OCI-LY3 (cell line): Measurements from ENCODE around the gene SLC49A3.

Source experiments
- EZH2phosphoT487 ChIP-seq: fragments of 200-600 bp; shearing (Covaris generic); IDR thresholded peaks from 2 replicates; pipeline ENCODE4 v1.6.1; 2018; ENCODE audit warnings: antibody characterized with exemption, mixed run types, low read depth
- TF ChIP-seq, protein P1 (sequence below): fragments of 200-600, 300-600 bp; sonication (generic); IDR thresholded peaks from 2 replicates; pipeline ENCODE4 v1.5.1; 2014; ENCODE audit warnings: antibody characterized with exemption, low read length, low read depth

DNA sequence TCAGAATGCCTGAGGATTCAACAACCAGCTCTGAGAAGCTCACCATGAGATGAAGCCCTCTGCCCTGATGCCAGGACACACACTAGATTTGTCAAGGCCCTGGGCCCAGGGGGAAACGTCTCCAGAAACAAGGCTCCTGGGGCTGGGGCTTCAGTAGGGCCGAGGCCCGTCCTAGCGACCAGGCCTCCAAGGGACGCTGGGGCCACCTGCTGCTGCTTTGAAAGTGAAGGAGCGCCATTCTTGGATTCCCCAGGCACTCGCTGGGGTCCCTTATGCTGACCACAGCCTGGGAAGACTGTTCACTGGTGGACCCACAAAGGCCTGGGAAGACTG is 39.7 kb downstream of the SLC49A3 start:
- TF ChIP-seq, protein P1, sequence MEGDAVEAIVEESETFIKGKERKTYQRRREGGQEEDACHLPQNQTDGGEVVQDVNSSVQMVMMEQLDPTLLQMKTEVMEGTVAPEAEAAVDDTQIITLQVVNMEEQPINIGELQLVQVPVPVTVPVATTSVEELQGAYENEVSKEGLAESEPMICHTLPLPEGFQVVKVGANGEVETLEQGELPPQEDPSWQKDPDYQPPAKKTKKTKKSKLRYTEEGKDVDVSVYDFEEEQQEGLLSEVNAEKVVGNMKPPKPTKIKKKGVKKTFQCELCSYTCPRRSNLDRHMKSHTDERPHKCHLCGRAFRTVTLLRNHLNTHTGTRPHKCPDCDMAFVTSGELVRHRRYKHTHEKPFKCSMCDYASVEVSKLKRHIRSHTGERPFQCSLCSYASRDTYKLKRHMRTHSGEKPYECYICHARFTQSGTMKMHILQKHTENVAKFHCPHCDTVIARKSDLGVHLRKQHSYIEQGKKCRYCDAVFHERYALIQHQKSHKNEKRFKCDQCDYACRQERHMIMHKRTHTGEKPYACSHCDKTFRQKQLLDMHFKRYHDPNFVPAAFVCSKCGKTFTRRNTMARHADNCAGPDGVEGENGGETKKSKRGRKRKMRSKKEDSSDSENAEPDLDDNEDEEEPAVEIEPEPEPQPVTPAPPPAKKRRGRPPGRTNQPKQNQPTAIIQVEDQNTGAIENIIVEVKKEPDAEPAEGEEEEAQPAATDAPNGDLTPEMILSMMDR: no peak
- no peak for TF ChIP-seq EZH2phosphoT487
